ENCODE data around the gene GOLGA8A.
"Not testable (repeated sequence)": the region's sequence is repeated elsewhere in the genome, so short reads cannot be mapped to it uniquely, and the experiment has no call there.

GOLGA8A gene

DNA sequence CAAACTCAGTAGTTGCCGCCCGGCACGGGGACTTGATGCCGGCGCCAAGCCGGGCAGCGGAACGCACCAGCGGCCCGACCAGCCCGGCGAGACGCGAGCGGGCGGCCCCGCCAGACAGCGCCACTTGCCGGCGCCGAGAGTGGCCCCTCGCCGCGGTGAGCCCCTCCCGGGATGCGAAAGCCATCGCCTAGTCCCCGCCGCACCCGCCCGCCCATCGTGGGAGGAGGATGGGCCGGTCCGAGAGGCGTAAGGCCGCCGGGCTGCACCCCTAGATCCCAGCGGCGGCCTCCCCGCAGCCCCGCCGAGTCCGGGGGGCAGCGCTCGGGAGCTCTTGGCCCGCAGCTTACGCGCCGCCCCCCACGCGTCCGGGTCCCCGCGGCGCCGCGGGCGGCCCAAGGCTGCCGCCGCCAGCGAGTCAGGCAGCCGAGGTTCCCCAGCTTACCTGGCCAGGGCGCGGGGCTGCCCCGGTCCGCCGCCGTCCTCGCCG, 609 bp downstream of the GOLGA8A start:
- TF ChIP-seq, protein P1, sequence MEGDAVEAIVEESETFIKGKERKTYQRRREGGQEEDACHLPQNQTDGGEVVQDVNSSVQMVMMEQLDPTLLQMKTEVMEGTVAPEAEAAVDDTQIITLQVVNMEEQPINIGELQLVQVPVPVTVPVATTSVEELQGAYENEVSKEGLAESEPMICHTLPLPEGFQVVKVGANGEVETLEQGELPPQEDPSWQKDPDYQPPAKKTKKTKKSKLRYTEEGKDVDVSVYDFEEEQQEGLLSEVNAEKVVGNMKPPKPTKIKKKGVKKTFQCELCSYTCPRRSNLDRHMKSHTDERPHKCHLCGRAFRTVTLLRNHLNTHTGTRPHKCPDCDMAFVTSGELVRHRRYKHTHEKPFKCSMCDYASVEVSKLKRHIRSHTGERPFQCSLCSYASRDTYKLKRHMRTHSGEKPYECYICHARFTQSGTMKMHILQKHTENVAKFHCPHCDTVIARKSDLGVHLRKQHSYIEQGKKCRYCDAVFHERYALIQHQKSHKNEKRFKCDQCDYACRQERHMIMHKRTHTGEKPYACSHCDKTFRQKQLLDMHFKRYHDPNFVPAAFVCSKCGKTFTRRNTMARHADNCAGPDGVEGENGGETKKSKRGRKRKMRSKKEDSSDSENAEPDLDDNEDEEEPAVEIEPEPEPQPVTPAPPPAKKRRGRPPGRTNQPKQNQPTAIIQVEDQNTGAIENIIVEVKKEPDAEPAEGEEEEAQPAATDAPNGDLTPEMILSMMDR (IDR thresholded peaks at IDR 0.05; ENCODE audit: low read depth, low read length): no peak
- H3K9me3 ChIP-seq: no peaks in the 10 kb centered on the region
- no peaks in the 10 kb centered on the region for H3K4me1 ChIP-seq
- H3K36me3 ChIP-seq: no peaks in the 10 kb centered on the region
- peak overlapping the region; percentile 27 for H3K4me3 ChIP-seq (ENCODE audit: low read depth, low read length)
- H3K27me3 ChIP-seq: peaks cover 19% of the 10 kb centered on the region
- DNase-seq: peak; percentile 32

DNA sequence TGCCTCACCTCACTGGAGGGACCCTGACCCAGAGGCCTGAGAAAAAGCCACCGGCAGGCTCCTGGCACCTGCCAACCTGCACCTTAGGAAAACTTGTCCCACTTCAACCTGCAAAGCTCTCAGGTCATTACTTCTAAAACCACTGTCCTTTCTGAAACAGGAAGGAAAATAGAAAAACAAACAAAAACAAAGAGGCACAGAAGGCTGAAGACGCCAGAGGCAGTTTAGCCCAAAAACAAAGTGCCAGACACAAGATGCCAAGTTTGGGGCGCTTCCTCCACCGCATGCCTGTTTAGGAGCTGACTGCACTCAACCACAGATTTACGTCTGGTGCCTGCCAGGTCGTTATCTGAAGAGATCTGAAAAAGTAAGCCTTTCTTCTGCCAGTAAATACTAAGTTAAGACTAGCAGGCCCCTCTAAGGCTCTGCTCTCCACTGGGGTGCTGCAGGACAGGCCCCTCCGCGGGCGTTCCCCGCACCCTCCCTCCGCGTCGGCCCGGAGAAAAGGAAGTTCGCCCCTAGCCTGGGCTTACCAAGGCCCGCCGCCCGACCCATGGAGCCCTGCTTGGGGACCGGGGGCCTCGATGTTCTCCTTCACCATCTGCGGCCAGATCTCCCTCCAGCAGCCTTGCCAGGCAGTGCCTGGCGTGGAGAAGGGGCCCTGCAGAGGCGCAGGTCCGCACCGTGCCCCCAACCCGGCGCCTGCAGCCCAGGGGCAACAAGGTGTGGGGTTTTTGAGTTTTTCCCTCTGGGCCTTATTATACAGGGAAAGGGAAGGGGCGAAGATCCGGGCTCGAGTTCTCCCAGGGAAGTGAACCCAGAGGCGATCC, 1.3 kb downstream of the GOLGA8A start:
- no peak for DNase-seq
- no peaks in the 10 kb centered on the region for H3K4me1 ChIP-seq
- TF ChIP-seq, protein P1 (IDR thresholded peaks at IDR 0.05; ENCODE audit: low read depth, low read length): no peak
- peaks cover 19% of the 10 kb centered on the region for H3K27me3 ChIP-seq
- no peaks in the 10 kb centered on the region for H3K36me3 ChIP-seq
- no peaks in the 10 kb centered on the region for H3K9me3 ChIP-seq
- peak overlapping the region; percentile 27 for H3K4me3 ChIP-seq (ENCODE audit: low read depth, low read length)

DNA sequence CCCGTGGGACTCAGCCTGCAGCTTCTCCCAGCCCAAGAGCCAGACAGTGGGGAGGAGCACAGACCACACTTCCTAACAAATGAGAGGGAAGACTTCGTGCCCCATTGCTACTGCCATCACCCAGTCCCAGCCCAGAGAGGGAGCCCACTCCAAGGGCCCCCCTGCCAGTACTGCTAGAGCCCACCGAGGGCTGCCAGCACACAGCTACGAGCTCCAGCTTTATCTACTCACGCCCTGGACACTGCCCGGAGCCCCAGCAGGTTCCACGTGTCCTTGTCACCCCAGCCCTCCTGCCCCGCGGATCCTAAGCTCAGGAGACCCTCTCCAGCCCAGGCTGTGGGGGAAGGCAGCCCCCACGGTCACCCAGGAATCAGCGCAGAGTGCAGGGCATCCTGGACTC, 1.9 kb downstream of the GOLGA8A start:
- TF ChIP-seq, protein P1 (IDR thresholded peaks at IDR 0.05; ENCODE audit: low read depth, low read length): no peak
- Histone ChIP-seq H3K4me1 (no peaks in the 10 kb centered on the region), H3K27me3 (peaks cover 19% of the 10 kb centered on the region), H3K4me3 (ENCODE audit: low read depth, low read length) (no peak overlapping the region), H3K36me3 (no peaks in the 10 kb centered on the region), H3K9me3 (no peaks in the 10 kb centered on the region)
- no peak for DNase-seq

DNA sequence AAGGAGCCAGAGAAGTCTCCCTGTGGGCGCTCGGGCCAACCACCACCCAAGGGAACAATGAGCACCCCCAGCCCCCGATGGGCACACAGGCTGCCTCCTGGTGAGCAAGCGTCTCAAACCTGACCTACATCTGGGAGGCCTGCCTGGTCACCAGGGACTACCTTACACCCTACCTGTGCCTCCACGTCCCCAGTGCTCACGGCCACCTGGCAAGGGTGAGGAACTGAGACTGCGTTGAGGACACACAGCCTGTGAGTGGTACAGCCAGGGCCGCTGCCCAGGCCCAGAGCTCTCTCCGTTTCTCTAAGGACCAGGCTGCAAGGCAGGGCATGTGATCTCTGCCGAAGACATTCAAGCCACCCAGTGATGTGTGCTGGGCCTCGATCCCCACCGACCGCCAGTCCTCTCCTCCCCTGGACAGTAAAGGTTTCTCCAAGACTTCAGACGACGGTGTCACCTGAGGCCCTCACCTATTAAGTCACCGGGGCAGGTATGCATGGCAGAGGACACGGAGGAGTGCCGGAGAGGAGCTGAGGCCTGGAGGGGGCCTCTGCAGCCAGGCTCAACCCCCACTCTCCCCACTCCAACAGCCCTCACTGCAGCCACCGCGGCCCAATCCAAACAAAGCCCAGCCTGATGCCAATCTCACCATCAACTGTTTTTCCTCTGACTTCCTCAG, 2.8 kb downstream of the GOLGA8A start:
- no peaks in the 10 kb centered on the region for H3K36me3 ChIP-seq
- no peak for DNase-seq
- no peak overlapping the region for H3K4me3 ChIP-seq (ENCODE audit: low read depth, low read length)
- no peaks in the 10 kb centered on the region for H3K9me3 ChIP-seq
- TF ChIP-seq, protein P1 (IDR thresholded peaks at IDR 0.05; ENCODE audit: low read depth, low read length): no peak
- no peaks in the 10 kb centered on the region for H3K4me1 ChIP-seq
- H3K27me3 ChIP-seq: peaks cover 19% of the 10 kb centered on the region

DNA sequence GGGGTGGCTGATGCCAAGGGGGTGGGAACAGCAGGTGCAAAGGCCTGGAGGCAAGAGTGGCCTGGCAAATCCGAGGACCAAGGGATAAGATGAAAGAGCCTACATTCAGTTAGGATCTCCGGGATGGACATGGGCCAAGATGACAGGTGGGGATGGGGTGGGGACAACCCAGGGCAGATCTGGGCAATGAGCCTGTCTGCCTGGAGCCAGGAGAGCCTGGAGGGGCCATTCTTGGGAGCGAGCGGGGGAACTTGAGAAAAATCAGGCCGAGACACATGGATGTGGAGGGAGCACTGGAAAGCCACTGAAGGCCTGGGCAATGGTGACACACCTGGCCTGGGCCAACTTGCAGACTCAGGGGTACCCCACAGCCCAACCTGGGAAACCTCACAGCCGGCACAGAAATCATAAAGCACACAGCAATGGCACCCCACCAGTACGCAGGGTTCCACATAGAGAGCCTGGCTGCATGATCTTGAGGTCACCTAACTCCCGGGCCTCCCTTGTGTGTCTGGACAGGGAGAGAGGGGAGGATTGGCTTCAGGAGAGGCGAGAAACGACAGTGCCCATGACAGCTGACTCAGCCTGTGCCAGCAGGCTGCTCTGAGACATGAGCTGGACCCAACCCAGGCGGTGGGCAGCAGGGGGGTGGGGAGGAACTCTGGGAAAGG, 3.5 kb downstream of the GOLGA8A start:
- not testable (repeated sequence) for H3K4me1 ChIP-seq; H3K36me3 ChIP-seq; H3K9me3 ChIP-seq; H3K4me3 ChIP-seq (ENCODE audit: low read depth, low read length); DNase-seq
- peaks cover 19% of the 10 kb centered on the region for H3K27me3 ChIP-seq

DNA sequence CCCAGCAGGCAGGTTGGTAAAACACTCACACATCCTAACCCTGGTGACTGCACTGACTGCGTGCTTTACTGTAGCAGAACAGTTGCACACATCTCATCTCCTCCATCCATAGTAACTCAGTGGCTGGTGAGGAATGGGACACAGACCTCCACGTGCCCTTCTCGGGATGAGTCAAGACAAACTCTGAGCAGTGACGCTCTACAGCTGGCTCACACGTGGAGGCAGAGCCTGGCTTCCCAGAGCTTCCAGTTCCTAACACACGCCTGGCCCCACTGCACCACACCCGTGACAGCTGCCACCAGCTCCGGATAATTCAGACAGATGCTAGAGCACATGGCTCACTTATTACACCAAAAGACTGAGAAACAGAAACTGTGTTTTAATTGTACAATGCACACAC, 7.0 kb downstream of the GOLGA8A start:
- not testable (repeated sequence) for DNase-seq; H3K4me1 ChIP-seq; H3K9me3 ChIP-seq; H3K27me3 ChIP-seq; H3K36me3 ChIP-seq; H3K4me3 ChIP-seq (ENCODE audit: low read depth, low read length)

DNA sequence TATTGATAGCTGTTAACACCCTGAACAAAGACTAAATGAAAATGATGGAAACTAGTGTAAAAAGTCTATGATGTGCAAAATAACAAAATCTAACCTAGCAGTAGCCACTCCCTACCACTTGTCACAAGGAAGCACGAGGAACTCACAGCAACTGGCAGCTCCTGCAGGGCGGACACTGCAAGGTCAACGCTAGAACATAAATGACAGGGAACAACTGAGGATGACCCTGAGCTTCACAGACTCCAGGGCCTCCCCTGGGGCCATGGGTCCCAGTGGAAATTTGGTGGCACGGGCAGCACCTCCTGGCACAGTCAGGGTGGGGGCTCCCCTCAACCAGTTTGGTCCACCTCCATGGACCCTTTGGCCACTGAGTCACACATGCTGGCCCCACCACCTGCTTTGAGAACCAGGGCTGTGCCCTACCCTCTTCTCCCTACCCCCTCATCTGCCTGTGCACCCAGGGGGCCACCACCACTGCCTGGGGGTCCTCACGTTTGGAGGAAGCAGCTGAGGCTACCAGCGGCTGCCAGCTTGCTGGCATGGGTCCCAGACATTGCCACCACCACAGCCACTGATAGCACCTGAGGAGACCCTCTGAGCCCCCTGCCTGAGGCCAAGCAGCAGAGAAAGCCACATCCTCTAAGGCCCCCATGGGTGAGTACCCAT, 14.1 kb downstream of the GOLGA8A start:
- not testable (repeated sequence) for H3K4me3 ChIP-seq (ENCODE audit: low read depth, low read length); H3K36me3 ChIP-seq; H3K9me3 ChIP-seq; H3K4me1 ChIP-seq; H3K27me3 ChIP-seq; DNase-seq

DNA sequence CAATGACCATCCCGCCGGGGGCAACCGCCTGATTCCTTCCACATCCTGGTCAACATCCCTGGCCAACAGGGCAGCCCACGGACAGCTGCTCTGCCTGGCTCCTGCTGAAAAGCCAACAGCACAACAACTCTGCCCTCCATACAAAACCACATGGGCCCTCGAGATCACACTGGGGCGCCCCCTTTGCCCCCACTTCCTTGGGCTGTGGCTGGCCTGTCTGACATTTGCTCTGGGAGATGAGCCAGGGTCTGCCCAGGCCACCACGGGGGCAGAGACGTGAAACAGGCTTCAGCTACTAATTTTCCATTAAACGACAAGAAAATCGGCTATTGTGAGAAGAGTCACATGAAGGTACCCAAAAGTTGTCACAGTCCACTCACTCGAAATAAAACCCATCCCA, 16.7 kb downstream of the GOLGA8A start:
- not testable (repeated sequence) for H3K4me3 ChIP-seq (ENCODE audit: low read depth, low read length); H3K4me1 ChIP-seq; DNase-seq; H3K36me3 ChIP-seq; H3K9me3 ChIP-seq; H3K27me3 ChIP-seq

DNA sequence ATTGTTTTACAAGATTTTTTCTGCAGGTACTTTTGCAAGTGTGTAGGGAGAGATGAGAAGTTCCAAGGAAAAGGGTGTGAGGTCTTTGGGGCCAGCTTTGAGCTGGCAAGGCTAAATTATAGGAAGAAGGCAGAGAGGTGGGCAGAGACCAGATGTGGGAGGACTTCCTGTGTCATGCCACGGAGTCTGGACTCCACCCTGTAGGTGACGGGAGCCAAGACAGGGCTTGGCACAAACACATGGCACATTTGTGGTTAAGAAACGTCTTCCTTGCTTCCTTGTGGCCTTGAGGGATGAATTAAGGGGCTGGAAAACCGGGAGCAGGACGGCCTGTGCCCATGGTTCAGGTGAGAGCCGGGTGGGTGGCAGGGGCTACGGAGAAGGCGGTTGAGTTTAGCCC, 19.2 kb downstream of the GOLGA8A start:
- H3K9me3 ChIP-seq; H3K27me3 ChIP-seq; H3K4me3 ChIP-seq (ENCODE audit: low read depth, low read length); H3K36me3 ChIP-seq; DNase-seq; H3K4me1 ChIP-seq: not testable (repeated sequence)

DNA sequence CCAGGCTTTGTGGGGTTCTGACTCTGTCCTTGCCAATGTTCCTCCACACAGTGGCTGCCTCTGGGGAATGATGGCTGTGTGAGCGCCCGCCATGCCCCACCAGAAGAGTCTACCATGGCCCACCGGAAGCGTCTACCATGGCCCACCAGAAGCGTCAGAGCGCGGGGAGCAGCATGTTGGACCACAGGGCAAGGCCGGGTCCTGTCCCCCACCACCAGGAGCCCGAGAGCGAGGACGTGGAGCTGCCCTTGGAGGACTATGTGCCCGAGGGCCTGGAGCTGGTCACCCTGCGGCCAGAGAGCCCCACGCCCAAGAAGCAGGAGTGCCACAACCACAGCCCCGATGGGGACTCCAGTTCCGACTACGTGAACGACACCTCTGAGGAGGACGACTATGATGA, 28.1 kb downstream of the GOLGA8A start:
- H3K4me3 ChIP-seq (ENCODE audit: low read depth, low read length); H3K36me3 ChIP-seq; H3K27me3 ChIP-seq; H3K4me1 ChIP-seq; H3K9me3 ChIP-seq; DNase-seq: not testable (repeated sequence)

Data from BE2C (cell line).